Fibroblast of villous mesenchyme (primary cell): ENCODE results near the gene NOTO. TPM values are rescaled to one million over a fixed set of nuclear protein-coding genes. Genes with fewer than 3 reads are reported as not detected.

Experiments used
- DNase-seq: peaks from one replicate; pipeline ENCODE4 v3.0.0-alpha.2; 2010; ENCODE audit warnings: low read depth
- H3K4me3 ChIP-seq: 2 replicates; pipeline ENCODE4 v1.5.1; 2011; ENCODE audit warnings: low read depth, mild to moderate bottlenecking, low read length
- total RNA-seq: library from RNA; depleted of rRNA; stranded (reverse); fragments of >200 nt; gene quantifications from 2 replicates; pipeline ENCODE4 v1.2.3, GENCODE V29; 2012
- TF ChIP-seq, protein P1 (sequence below): IDR thresholded peaks from 2 replicates; pipeline ENCODE4 v1.5.1; 2012; ENCODE audit warnings: low read depth, mild to moderate bottlenecking, low read length; ENCODE audit not compliant: insufficient read depth

NOTO gene
- total RNA-seq, 1 donor, result not detected

DNA sequence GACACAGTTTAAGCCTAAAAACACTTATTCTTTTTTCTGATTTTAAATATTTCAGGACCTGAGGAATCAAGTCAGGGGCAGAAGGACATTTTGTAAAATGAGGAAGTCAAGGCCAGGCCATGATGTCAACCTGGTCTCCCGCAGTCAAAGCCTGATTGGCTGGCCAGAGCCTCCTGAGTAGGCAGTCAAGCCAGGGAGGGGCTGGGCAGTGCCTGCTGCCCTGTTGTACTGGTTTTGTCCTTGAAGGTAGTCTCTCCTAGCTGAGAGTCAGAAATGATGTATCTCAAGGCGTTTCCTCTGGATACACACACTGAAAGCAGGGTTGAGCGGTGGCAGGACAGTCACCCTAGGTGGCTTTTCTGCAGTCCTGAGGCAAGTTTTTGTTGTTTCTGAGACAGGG, 51.5 kb downstream of the NOTO start:
- H3K4me3 ChIP-seq, result no peak overlapping the region
- TF ChIP-seq, protein P1, sequence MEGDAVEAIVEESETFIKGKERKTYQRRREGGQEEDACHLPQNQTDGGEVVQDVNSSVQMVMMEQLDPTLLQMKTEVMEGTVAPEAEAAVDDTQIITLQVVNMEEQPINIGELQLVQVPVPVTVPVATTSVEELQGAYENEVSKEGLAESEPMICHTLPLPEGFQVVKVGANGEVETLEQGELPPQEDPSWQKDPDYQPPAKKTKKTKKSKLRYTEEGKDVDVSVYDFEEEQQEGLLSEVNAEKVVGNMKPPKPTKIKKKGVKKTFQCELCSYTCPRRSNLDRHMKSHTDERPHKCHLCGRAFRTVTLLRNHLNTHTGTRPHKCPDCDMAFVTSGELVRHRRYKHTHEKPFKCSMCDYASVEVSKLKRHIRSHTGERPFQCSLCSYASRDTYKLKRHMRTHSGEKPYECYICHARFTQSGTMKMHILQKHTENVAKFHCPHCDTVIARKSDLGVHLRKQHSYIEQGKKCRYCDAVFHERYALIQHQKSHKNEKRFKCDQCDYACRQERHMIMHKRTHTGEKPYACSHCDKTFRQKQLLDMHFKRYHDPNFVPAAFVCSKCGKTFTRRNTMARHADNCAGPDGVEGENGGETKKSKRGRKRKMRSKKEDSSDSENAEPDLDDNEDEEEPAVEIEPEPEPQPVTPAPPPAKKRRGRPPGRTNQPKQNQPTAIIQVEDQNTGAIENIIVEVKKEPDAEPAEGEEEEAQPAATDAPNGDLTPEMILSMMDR, result no peak
- no peak for DNase-seq

- H3K4me3 ChIP-seq, result no peak overlapping the region
- no peak for DNase-seq
- TF ChIP-seq, protein P1, result no peak
Observed at GRCh38 chr2:73254343-73255006, 52.1 kb downstream of the NOTO start.

GRCh38 chr2:73255007-73255644, 52.8 kb downstream of the NOTO start:
- no peak for DNase-seq
- no peak overlapping the region for H3K4me3 ChIP-seq
- TF ChIP-seq, protein P1, result no peak

- no peak overlapping the region for H3K4me3 ChIP-seq
- TF ChIP-seq, protein P1, result no peak
- no peak for DNase-seq
Observed at GRCh38 chr2:73255907-73256617, 53.7 kb downstream of the NOTO start.

DNA sequence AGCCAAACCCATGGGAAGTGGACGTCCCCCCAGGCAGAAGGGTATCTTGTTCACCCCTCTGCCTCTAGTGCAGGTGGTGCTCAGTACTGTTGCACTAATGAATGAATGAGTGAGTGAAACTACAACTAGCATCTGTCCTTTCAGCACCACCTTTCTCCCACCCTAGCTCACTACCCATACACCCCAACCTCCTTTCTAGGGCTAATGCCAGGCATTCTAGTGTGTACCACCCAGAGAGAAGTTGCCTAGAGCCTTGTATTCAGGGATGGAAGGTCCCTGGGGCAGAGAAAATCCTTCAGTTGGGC, 54.2 kb downstream of the NOTO start:
- no peak overlapping the region for H3K4me3 ChIP-seq
- TF ChIP-seq, protein P1, result no peak

DNA sequence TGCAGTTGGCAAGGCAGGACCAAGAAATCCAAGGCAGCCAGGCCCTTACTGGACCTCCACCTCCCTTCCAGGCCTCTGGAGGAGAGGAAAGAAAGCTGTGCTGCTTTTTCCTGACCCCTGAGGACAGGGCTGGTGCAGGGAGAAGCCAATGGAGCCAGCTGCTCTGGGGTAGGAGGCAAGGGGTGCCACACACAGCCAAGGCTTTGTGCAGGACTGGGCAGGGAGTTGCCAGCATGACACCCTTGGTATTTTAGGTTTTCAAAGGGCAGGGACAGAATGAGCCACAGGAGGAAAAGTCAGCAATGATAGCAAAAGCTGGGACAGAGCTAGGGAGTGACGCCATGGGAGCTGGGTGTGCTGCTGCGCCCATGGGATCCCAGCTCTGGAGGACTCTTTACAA, 54.6 kb downstream of the NOTO start:
- H3K4me3 ChIP-seq, result no peak overlapping the region
- no peak for DNase-seq
- TF ChIP-seq, protein P1, result no peak

More for the DNA sequence above, 54.2 kb downstream of the NOTO start:
- DNase-seq, result no peak
